Stomach (tissue), 4 donors: ENCODE data around the gene TOP2A.

Experiments
- CTCF ChIP-seq, 7 experiments: fragments of 450-650 bp in 4 of 7; fragments of 200-600 bp in 3 of 7; sonication (generic) in 3 of 7; IDR thresholded peaks; one replicate each; pipeline ENCODE4 v1.5.1; 2016 to 2019; ENCODE audit warnings: antibody characterized with exemption in 7 of 7, control low read depth in 2 of 7, mild to moderate bottlenecking in 1 of 7
- EP300 ChIP-seq: sonication (generic); formaldehyde crosslinking; IDR thresholded peaks from one replicate; pipeline ENCODE4 v1.6.1; 2017; ENCODE audit warnings: antibody characterized with exemption

DNA sequence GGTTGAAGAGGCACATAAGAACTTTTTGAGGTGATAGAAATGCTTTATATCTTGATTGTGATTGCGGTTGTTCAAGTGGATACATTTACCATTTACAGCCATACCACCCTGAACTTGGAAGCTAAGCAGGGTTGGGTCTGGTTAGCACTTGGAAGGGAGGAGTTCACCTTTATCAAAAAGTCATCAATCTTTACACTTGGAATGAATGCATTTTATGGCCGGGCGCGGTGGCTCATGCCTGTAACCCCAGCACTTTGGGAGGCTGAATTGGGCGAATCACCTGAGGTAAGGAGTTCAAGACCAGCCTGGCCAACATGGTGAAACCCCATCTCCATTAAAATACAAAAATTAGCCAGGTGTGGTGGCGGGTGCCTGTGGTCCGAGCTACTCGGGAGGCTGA, 43.7 kb downstream of the TOP2A start:
- no peak for TF ChIP-seq CTCF (IDR thresholded peaks at IDR 0.05)
- TF ChIP-seq EP300: no peak
